GM19438 (cell line): ENCODE data around the gene SPNS3.

Experiments
- ATAC-seq: cut with Tn5 transposase; IDR thresholded peaks from one replicate; pipeline ENCODE4 v1.9.1; 2021; ENCODE audit warnings: low read depth; ENCODE audit not compliant: unreplicated experiment

Gene SPNS3

GRCh38 chr17:4485676-4486646 is 52.2 kb downstream of the SPNS3 start:
- ATAC-seq: no peak

- no peak for ATAC-seq
Observed at GRCh38 chr17:4487296-4487695, 53.6 kb downstream of the SPNS3 start.

- ATAC-seq: no peak
Observed at GRCh38 chr17:4487820-4488716, 54.3 kb downstream of the SPNS3 start.

- ATAC-seq: no peak
Observed at GRCh38 chr17:4488989-4489595, 55.4 kb downstream of the SPNS3 start.

GRCh38 chr17:4490109-4490591 is 56.4 kb downstream of the SPNS3 start:
- ATAC-seq: no peak

- ATAC-seq: no peak
Observed at GRCh38 chr17:4490637-4491061, 56.9 kb downstream of the SPNS3 start.

- ATAC-seq: no peak
Observed at GRCh38 chr17:4492721-4493561, 59.2 kb downstream of the SPNS3 start.

- no peak for ATAC-seq
Observed at GRCh38 chr17:4497101-4497824, 63.5 kb downstream of the SPNS3 start.

GRCh38 chr17:4498461-4499397 is 65.0 kb downstream of the SPNS3 start, which contains the start of gene SPNS2:
Gene SPNS2, plus strand, starts transcription at chr17:4498881. Its CDS starts 167 bp downstream, at chr17:4499048.
- peak; percentile 68 for ATAC-seq

- ATAC-seq: no peak
Observed at GRCh38 chr17:4499431-4500190, 65.9 kb downstream of the SPNS3 start.

- ATAC-seq: no peak
Observed at GRCh38 chr17:4500191-4500571, 66.4 kb downstream of the SPNS3 start.

GRCh38 chr17:4501295-4501949 is 67.7 kb downstream of the SPNS3 start:
- ATAC-seq: no peak

GRCh38 chr17:4502466-4503154 is 68.9 kb downstream of the SPNS3 start:
- no peak for ATAC-seq

GRCh38 chr17:4503283-4504025 is 69.7 kb downstream of the SPNS3 start:
- no peak for ATAC-seq

GRCh38 chr17:4504188-4504587 is 70.4 kb downstream of the SPNS3 start:
- ATAC-seq: no peak
